Measurements from ENCODE around the gene SCGB1A1.

The SCGB1A1 gene

GRCh38 chr11:62398011-62398994 lies 20.5 kb upstream of the SCGB1A1 start:
- DNase-seq (ENCODE audit: low read depth in 2 of 2): no peak

- no peak for DNase-seq (ENCODE audit: low read depth in 2 of 2)
Measured at GRCh38 chr11:62399172-62399877, 19.5 kb upstream of the SCGB1A1 start.

- no peak for DNase-seq (ENCODE audit: low read depth in 2 of 2)
Measured at GRCh38 chr11:62399878-62400266, 19.0 kb upstream of the SCGB1A1 start.

- DNase-seq (ENCODE audit: low read depth in 2 of 2): no peak
Measured at GRCh38 chr11:62400281-62400680, 18.6 kb upstream of the SCGB1A1 start.

- DNase-seq (ENCODE audit: low read depth in 2 of 2): no peak
Measured at GRCh38 chr11:62400760-62401159, 18.1 kb upstream of the SCGB1A1 start.

- no peak for DNase-seq (ENCODE audit: low read depth in 2 of 2)
Measured at GRCh38 chr11:62401356-62401755, 17.5 kb upstream of the SCGB1A1 start.

GRCh38 chr11:62401811-62402210 lies 17.0 kb upstream of the SCGB1A1 start:
- no peak for DNase-seq (ENCODE audit: low read depth in 2 of 2)

GRCh38 chr11:62402226-62402959 lies 16.4 kb upstream of the SCGB1A1 start:
- DNase-seq (ENCODE audit: low read depth in 2 of 2): no peak

- DNase-seq (ENCODE audit: low read depth in 2 of 2): no peak
Measured at GRCh38 chr11:62402960-62403730, 15.7 kb upstream of the SCGB1A1 start.

- no peak for DNase-seq (ENCODE audit: low read depth in 2 of 2)
Measured at GRCh38 chr11:62404435-62404834, 14.4 kb upstream of the SCGB1A1 start.

GRCh38 chr11:62404901-62405300 lies 13.9 kb upstream of the SCGB1A1 start:
- no peak for DNase-seq (ENCODE audit: low read depth in 2 of 2)

- no peak for DNase-seq (ENCODE audit: low read depth in 2 of 2)
Measured at GRCh38 chr11:62406034-62406433, 12.8 kb upstream of the SCGB1A1 start.

GRCh38 chr11:62409831-62410230 lies 9.0 kb upstream of the SCGB1A1 start:
- no peak for DNase-seq (ENCODE audit: low read depth in 2 of 2)

- DNase-seq (ENCODE audit: low read depth in 2 of 2): no peak
Measured at GRCh38 chr11:62410972-62411371, 7.9 kb upstream of the SCGB1A1 start.

GRCh38 chr11:62411524-62411923 lies 7.3 kb upstream of the SCGB1A1 start:
- DNase-seq (ENCODE audit: low read depth in 2 of 2): no peak

GRCh38 chr11:62413060-62413696 lies 5.7 kb upstream of the SCGB1A1 start:
- DNase-seq (ENCODE audit: low read depth in 2 of 2): no peak

- DNase-seq (ENCODE audit: low read depth in 2 of 2): no peak
Measured at GRCh38 chr11:62416596-62416995, 2.2 kb upstream of the SCGB1A1 start.

- no peak for DNase-seq (ENCODE audit: low read depth in 2 of 2)
Measured at GRCh38 chr11:62418136-62418535, 697 bp upstream of the SCGB1A1 start.

GRCh38 chr11:62419314-62419929 lies 589 bp downstream of the SCGB1A1 start:
- DNase-seq (ENCODE audit: low read depth in 2 of 2): no peak

- no peak for DNase-seq (ENCODE audit: low read depth in 2 of 2)
Measured at GRCh38 chr11:62419943-62420342, 1.1 kb downstream of the SCGB1A1 start.

- DNase-seq (ENCODE audit: low read depth in 2 of 2): no peak
Measured at GRCh38 chr11:62420882-62421281, 2.0 kb downstream of the SCGB1A1 start.
